SU-DHL-6 (cell line): Measurements from ENCODE around the gene ATF7.

Experiments used
- CTCF ChIP-seq: fragments of 200-600 bp; sonication (generic); IDR thresholded peaks from one replicate; pipeline ENCODE4 v1.5.1; 2017; ENCODE audit warnings: antibody characterized with exemption, mild to moderate bottlenecking, low read length, moderate library complexity; ENCODE audit not compliant: insufficient read depth, poor library complexity, severe bottlenecking
- EZH2phosphoT487 ChIP-seq: fragments of 200-600 bp; sonication (generic), shearing (Covaris generic); conservative IDR thresholded peaks from 2 replicates; pipeline ENCODE4 v1.6.1; 2018; ENCODE audit warnings: mild to moderate bottlenecking, antibody characterized with exemption, low read length, moderate library complexity, mixed read lengths

GRCh38 chr12:53593031-53593430 is 33.2 kb downstream of the ATF7 start:
- no peak for TF ChIP-seq CTCF
- no peak for TF ChIP-seq EZH2phosphoT487
